ENCODE data around the gene SKIC2. TPM values are rescaled to one million over a fixed set of nuclear protein-coding genes. Genes with fewer than 3 reads are reported as not detected.
"Not testable (repeated sequence)": the region's sequence is repeated elsewhere in the genome, so short reads cannot be mapped to it uniquely, and the experiment has no call there.

Gene SKIC2
- total and polyA plus RNA-seq, 9 donors = 24.6 to 59.4 (median 42.1) TPM

DNA sequence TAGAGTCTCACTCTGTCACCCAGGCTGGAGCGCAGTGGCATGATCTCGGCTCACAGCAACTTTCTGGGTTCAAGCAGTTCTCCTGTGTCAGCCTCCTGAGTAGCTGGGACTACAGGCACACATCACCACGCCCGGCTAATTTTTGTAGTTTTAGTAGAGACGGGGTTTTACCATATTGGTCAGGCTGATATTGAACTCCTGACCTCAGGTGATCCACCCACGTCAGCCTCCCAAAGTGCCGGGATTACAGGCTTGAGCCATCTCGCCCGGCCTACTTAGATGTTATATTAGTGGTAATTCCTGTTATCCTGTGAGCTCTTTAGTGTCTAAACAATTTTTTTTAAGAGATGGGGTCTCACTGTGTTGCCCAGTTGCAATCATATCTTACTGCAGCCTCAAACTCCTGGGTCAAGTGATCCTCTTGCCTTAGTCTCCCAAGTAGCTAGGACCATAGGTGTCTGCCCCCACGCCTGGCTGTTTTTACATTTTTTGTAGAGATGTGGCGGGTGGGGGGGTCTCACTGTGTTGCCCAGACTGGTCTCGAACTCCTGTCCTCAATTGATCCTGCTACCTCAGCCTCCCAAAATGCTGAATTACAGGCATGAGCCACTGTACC lies 18.9 kb downstream of the SKIC2 start:
- H3K27me3 ChIP-seq = no peaks in the 10 kb centered on the region
- no peaks in the 10 kb centered on the region for H3K9me3 ChIP-seq
- DNase-seq = peak in 2 of 5 donors; percentile 9 to 17
- no peaks in the 10 kb centered on the region for H3K36me3 ChIP-seq
- no peak overlapping the region for H3K4me3 ChIP-seq
- no peaks in the 10 kb centered on the region for H3K4me1 ChIP-seq (ENCODE audit: insufficient read depth)
- 92 to 97% (median 94%) methylated on average over 12 of the region's 12 CpGs for WGBS, 3 donors
- TF ChIP-seq EP300 (IDR thresholded peaks at IDR 0.05) (no peak), POLR2A (IDR thresholded peaks at IDR 0.05) (no peak)
- TF ChIP-seq, protein P1, sequence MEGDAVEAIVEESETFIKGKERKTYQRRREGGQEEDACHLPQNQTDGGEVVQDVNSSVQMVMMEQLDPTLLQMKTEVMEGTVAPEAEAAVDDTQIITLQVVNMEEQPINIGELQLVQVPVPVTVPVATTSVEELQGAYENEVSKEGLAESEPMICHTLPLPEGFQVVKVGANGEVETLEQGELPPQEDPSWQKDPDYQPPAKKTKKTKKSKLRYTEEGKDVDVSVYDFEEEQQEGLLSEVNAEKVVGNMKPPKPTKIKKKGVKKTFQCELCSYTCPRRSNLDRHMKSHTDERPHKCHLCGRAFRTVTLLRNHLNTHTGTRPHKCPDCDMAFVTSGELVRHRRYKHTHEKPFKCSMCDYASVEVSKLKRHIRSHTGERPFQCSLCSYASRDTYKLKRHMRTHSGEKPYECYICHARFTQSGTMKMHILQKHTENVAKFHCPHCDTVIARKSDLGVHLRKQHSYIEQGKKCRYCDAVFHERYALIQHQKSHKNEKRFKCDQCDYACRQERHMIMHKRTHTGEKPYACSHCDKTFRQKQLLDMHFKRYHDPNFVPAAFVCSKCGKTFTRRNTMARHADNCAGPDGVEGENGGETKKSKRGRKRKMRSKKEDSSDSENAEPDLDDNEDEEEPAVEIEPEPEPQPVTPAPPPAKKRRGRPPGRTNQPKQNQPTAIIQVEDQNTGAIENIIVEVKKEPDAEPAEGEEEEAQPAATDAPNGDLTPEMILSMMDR (IDR thresholded peaks at IDR 0.05) = no peak
- intact Hi-C loops (cut with DNase I) = no loop called here
- no peak overlapping the region for H3K27ac ChIP-seq

DNA sequence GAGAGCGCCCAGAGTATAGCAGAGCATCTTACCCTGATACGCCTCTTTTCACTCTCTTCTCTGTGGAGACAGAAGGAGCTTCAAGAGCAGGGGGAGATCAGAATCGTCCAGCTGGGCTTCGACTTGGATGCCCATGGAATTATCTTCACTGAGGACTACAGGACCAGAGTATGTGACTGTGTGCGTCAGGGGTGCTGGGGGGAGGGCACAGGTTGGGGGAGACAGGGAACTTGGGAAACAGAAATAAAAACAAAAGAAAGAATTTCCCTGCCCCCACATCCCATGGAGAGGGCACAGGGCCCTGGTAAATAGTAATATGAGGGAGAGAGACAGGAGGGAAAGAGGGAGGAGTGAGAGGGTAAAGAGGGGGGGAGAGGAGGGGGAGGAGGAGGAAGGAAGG lies 19.9 kb downstream of the SKIC2 start:
- H3K27me3 ChIP-seq = no peaks in the 10 kb centered on the region
- 82 to 85% (median 83%) methylated on average over 5 of the region's 5 CpGs for WGBS, 3 donors
- no peaks in the 10 kb centered on the region for H3K9me3 ChIP-seq
- H3K4me3 ChIP-seq = no peak overlapping the region
- no peaks in the 10 kb centered on the region for H3K36me3 ChIP-seq
- intact Hi-C loops (cut with DNase I) = no loop called here
- TF ChIP-seq, protein P1 (IDR thresholded peaks at IDR 0.05) = no peak
- TF ChIP-seq EP300 (IDR thresholded peaks at IDR 0.05) = no peak
- TF ChIP-seq POLR2A (IDR thresholded peaks at IDR 0.05) = no peak
- peak in 1 of 5 donors; percentile 33 for DNase-seq
- H3K4me1 ChIP-seq (ENCODE audit: insufficient read depth) = no peaks in the 10 kb centered on the region
- no peak overlapping the region for H3K27ac ChIP-seq

DNA sequence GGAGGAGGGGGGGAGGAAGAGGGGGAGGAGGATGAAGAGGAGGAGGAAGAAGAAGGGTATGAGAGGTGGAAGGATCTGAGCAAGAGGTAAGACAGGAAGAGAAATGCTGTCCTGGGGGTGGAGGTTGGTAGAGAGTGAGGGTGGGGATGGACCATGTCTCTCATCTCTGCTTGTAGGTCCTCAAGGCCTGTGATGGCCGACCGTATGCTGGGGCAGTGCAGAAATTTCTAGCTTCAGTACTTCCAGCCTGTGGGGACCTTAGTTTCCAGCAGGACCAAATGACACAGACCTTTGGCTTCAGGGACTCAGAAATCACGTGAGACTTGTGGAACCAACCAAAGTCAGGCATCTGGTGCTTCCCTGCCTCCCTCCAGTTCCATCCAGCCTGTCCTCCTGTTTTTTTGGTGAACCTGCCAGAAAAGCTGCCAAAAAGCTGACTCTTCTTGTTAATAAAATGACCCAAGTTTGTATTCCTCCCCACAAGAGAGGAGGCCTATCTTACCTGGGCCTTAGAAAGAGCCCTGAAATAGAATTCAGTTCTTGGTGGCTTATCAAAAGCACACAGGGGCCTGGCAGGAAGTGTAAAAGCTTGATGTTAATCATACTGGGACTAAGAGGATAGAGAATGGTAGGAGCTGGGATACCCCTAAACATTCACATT lies 20.4 kb downstream of the SKIC2 start:
- Histone ChIP-seq H3K4me3 (no peak overlapping the region), H3K36me3 (no peaks in the 10 kb centered on the region), H3K27me3 (no peaks in the 10 kb centered on the region), H3K4me1 (ENCODE audit: insufficient read depth) (no peaks in the 10 kb centered on the region), H3K9me3 (no peaks in the 10 kb centered on the region), H3K27ac (no peak overlapping the region)
- 77 to 90% (median 84%) methylated on average over 3 of the region's 3 CpGs for WGBS, 3 donors
- no peak for TF ChIP-seq EP300 (IDR thresholded peaks at IDR 0.05)
- TF ChIP-seq, protein P1 (IDR thresholded peaks at IDR 0.05) = no peak
- TF ChIP-seq POLR2A (IDR thresholded peaks at IDR 0.05) = no peak
- DNase-seq = peak in 1 of 5 donors; percentile 21
- intact Hi-C loops (cut with DNase I) = no loop called here

DNA sequence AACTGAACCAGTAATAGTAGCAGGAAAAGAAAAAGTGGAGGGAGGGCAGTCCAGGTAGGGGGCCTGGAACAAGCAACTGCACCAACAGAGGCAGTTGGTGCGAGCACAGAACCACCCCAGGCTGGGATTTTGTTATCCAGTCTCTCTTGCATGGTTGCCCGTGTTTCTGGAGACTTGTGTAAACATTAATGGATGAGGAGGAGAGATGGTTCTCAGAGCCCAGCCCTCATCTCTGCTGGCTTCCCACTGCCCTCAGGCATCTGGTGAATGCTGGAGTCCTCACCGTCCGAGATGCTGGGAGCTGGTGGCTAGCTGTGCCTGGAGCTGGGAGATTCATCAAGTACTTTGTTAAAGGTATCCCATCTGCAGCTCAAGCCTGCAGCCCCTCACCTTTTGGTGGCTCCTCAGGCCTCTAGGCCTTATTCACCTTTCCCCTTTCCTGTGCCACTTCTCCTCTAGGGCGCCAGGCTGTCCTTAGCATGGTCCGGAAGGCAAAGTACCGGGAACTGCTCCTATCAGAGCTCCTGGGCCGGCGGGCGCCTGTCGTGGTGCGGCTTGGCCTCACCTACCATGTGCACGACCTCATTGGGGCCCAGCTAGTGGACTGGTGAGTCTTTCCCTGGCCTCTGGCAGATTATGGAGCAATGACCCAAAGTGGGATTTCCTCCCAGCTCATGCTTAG lies 21.4 kb downstream of the SKIC2 start:
- H3K4me3 ChIP-seq; H3K9me3 ChIP-seq; intact Hi-C loops (cut with DNase I); H3K4me1 ChIP-seq (ENCODE audit: insufficient read depth); H3K27me3 ChIP-seq; H3K36me3 ChIP-seq: not testable (repeated sequence)
- peak overlapping the region in 1 of 2 donors; percentile 10 for H3K27ac ChIP-seq
- DNase-seq = peak in 2 of 5 donors; percentile 17 to 23
- 82 to 88% (median 84%) methylated on average over 5 to 13 of the region's 13 CpGs for WGBS, 3 donors

DNA sequence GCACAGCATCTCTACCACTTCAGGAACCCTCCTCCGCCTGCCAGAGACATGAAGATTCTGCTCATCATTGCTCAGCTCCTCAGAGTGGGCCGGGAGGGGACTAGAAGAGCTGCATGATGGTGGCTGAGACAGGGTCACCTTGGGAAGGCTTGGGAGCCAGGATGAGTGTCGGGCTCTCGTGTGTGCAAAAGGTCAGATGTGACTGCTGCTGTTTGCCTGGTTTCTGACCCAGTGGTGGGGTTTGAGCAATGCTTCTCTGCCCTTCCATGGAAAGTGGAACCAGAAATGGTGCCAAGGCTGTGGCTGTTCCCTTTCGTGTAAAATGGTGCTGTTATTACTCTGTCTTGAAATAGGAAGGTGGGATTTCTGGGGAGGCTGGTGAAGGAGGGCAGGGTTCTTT lies 22.0 kb downstream of the SKIC2 start:
- H3K36me3 ChIP-seq; H3K9me3 ChIP-seq; H3K4me3 ChIP-seq; H3K4me1 ChIP-seq (ENCODE audit: insufficient read depth); H3K27me3 ChIP-seq; intact Hi-C loops (cut with DNase I); DNase-seq; H3K27ac ChIP-seq: not testable (repeated sequence)
- no CpG with 5 or more reads among the region's 5 CpGs for WGBS, 3 donors

DNA sequence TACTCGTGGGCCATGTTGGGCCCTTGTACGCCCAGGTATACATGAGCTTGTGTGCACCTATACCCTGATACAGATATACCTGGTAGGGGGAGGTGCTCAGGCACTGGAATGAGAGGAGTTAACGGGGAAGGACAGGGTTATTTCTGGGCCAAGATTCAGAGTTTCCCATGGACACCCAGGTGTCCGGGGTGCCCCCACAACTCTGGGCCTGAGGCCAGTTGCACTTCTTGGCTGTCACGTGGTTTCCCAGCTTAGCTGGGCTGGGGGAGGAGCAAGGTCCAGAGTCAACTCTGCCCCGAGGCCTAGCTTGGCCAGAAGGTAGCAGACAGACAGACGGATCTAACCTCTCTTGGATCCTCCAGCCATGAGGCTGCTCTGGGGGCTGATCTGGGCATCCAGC lies 22.8 kb downstream of the SKIC2 start, which contains the start of gene C4A:
Gene C4A (plus strand): TSS at position 314 of the 400 bp plus-strand sequence. CDS start 51 bp downstream, at position 365.
- H3K4me1 ChIP-seq (ENCODE audit: insufficient read depth); H3K9me3 ChIP-seq; H3K27me3 ChIP-seq; intact Hi-C loops (cut with DNase I); H3K36me3 ChIP-seq; H3K27ac ChIP-seq; H3K4me3 ChIP-seq; DNase-seq: not testable (repeated sequence)
- no CpG with 5 or more reads among the region's 7 CpGs for WGBS, 3 donors

DNA sequence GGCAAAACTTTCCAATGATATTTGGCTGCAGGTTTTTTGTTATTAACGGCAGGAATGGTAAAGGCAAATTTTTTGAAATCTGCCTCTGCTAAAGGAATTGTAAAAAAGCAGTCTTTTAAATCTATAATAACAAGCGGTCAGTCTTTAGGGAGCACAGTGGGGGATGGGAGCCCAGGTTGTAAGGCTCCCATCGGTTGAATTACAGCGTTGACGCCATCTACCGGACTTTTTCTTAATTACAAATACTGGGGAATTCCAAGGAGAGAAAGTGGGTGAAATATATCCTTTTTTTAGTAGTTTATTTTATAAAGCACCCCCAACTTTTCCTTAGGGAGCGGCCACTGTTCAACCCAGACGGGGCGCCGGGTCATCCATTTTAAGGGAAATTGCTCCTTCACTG lies 30.4 kb downstream of the SKIC2 start:
- H3K4me1 ChIP-seq (ENCODE audit: insufficient read depth); intact Hi-C loops (cut with DNase I); H3K9me3 ChIP-seq; H3K4me3 ChIP-seq; H3K27ac ChIP-seq; DNase-seq; H3K27me3 ChIP-seq; H3K36me3 ChIP-seq: not testable (repeated sequence)
- WGBS, 3 donors = no CpG with 5 or more reads among the region's 10 CpGs

DNA sequence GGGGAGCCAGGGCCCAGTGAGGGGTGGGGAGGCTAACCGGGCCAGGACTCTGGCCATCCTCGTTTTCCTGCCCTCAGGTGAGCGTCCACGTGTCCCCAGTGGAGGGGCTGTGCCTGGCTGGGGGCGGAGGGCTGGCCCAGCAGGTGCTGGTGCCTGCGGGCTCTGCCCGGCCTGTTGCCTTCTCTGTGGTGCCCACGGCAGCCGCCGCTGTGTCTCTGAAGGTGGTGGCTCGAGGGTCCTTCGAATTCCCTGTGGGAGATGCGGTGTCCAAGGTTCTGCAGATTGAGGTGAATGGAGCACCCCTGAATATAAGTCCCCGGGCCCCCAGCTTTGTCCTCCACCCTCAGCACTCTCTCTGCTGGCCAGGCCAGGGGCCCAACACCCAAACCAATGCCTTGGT lies 35.4 kb downstream of the SKIC2 start:
- H3K9me3 ChIP-seq; H3K27ac ChIP-seq; H3K4me1 ChIP-seq (ENCODE audit: insufficient read depth); H3K36me3 ChIP-seq; intact Hi-C loops (cut with DNase I); H3K4me3 ChIP-seq; H3K27me3 ChIP-seq: not testable (repeated sequence)
- DNase-seq = peak in 3 of 5 donors; percentile 17 to 33 (median 18)
- 95 to 96% (median 95%) methylated on average over 8 to 9 of the region's 14 CpGs for WGBS, 3 donors
